Subcutaneous preadipocyte (primary cell): ENCODE measurements around the gene SELENOV. TPM values are rescaled to one million over a fixed set of nuclear protein-coding genes. Genes with fewer than 3 reads are reported as not detected.

Experiments
- total RNA-seq: library from RNA; depleted of rRNA; stranded (reverse); fragments of >200 nt; gene quantifications from 2 replicates; pipeline ENCODE4 v1.2.3, GENCODE V29; 2012

Gene SELENOV
- not detected in 2 replicates for total RNA-seq

GRCh38 chr19:39514840-39515550 lies at the start of gene SELENOV:
Gene SELENOV, plus strand, starts transcription at chr19:39515139. Its CDS starts 74 bp downstream, at chr19:39515213.

GRCh38 chr19:39480337-39481228 lies 34.4 kb upstream of the SELENOV start, which contains the start of gene TIMM50:
Gene TIMM50, plus strand, starts transcription at chr19:39480838. Its CDS starts 16 bp downstream, at chr19:39480854.

GRCh38 chr19:39498798-39499642 lies 15.9 kb upstream of the SELENOV start, which contains the start of gene DLL3:
Gene DLL3, plus strand, starts transcription at chr19:39498947. Its CDS starts 28 bp downstream, at chr19:39498975.

GRCh38 chr19:39532233-39533002 lies 17.5 kb downstream of the SELENOV start, which contains the start of gene EID2B:
Gene EID2B, minus strand, starts transcription at chr19:39532852. Its CDS starts 50 bp downstream, at chr19:39532802.

GRCh38 chr19:39539518-39540332 lies 24.8 kb downstream of the SELENOV start, which contains the start of gene EID2:
Gene EID2, minus strand, starts transcription at chr19:39540161. Its CDS starts 82 bp downstream, at chr19:39540079.

Other genes starting within 250 kb of the SELENOV start
- not detected in 2 replicates for gene IFNL2, start 246.7 kb upstream of the SELENOV start, total RNA-seq
- gene IFNL1, start 218.7 kb upstream of the SELENOV start, total RNA-seq: not detected in 2 replicates
- under 0.01 and 0.20 TPM in 2 replicates for gene LRFN1, start 194.3 kb upstream of the SELENOV start, total RNA-seq
- gene GMFG, start 179.1 kb upstream of the SELENOV start, total RNA-seq: 0.39 TPM in 1 of 2 replicates, not detected in the other
- 85.2 and 94.0 TPM in 2 replicates for gene SAMD4B, start 172.7 kb upstream of the SELENOV start, total RNA-seq
- 28.7 and 29.8 TPM in 2 replicates for gene PAF1, start 124.0 kb upstream of the SELENOV start, total RNA-seq
- 17.3 and 19.4 TPM in 2 replicates for gene MED29, start 123.8 kb upstream of the SELENOV start, total RNA-seq
- 11.1 and 16.9 TPM in 2 replicates for gene ZFP36, start 108.3 kb upstream of the SELENOV start, total RNA-seq
- gene PLEKHG2, start 102.5 kb upstream of the SELENOV start, total RNA-seq: 9.2 and 15.4 TPM in 2 replicates
- gene RPS16, start 79.2 kb upstream of the SELENOV start, total RNA-seq: 40.3 and 64.3 TPM in 2 replicates
- 70.5 and 74.1 TPM in 2 replicates for gene SUPT5H, start 69.6 kb upstream of the SELENOV start, total RNA-seq
- gene TIMM50, start 34.3 kb upstream of the SELENOV start, total RNA-seq: 58.1 and 58.4 TPM in 2 replicates
- 0.37 and 0.39 TPM in 2 replicates for gene DLL3, start 16.2 kb upstream of the SELENOV start, total RNA-seq
- gene EID2B, start 17.7 kb downstream of the SELENOV start, total RNA-seq: 3.9 and 4.8 TPM in 2 replicates
- gene EID2, start 25.0 kb downstream of the SELENOV start, total RNA-seq: 5.9 and 8.6 TPM in 2 replicates
- gene LGALS13, start 87.4 kb downstream of the SELENOV start, total RNA-seq: not detected in 2 replicates
- not detected in 2 replicates for gene LGALS16, start 140.8 kb downstream of the SELENOV start, total RNA-seq
- not detected in 2 replicates for gene LGALS14, start 189.3 kb downstream of the SELENOV start, total RNA-seq
- not detected in 2 replicates for gene CLC, start 222.9 kb downstream of the SELENOV start, total RNA-seq